Measurements from ENCODE around the gene CHD5.

Gene CHD5

GRCh38 chr1:6151291-6151822, 28.8 kb downstream of the CHD5 start:
- DNase-seq = no peak

- no peak for DNase-seq
These were observed 29.8 kb downstream of the CHD5 start for GRCh38 chr1:6150006-6150938.

DNA sequence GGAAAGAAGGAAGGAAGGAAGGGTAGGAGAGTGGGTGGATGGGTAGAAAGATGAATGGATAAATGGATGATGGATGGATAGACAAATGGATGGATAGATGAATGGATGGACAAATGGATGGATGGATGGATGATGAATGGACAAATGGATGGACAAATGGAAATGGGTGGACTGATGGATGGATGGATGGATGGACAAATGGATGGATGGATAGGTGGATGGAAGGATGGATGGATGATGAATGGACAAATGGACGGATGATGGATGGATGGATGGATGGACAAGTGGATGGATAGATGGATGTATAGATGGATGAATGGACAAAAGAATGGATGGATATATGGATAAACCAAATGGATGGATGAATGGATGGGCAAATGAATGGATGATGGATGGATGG, 30.5 kb downstream of the CHD5 start:
- DNase-seq = no peak

GRCh38 chr1:6148497-6149241, 31.5 kb downstream of the CHD5 start:
- DNase-seq = peak; percentile 64 to 90

GRCh38 chr1:6145864-6146410, 34.2 kb downstream of the CHD5 start:
- no peak for DNase-seq

DNA sequence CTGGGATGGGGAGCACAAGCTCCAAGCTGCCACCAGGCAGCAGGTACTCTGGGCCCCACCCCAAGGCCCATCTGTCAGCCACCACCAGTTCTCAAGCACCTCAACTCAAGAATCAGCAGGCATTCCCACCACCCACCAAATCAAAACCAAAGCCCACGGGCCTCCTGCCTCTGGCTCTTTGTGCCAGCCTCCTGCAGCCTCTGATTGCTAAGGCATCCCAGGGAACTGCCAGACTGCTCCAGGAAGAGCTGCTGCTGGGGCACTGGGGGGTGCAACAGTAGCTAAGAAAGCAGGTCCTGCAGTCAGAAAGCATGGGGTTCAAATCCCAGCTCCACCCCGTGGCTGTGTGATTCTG, 34.7 kb downstream of the CHD5 start:
- DNase-seq = no peak

GRCh38 chr1:6144647-6145395, 35.3 kb downstream of the CHD5 start:
- DNase-seq = no peak

- DNase-seq = no peak
These were observed 35.9 kb downstream of the CHD5 start for GRCh38 chr1:6144175-6144574.

DNA sequence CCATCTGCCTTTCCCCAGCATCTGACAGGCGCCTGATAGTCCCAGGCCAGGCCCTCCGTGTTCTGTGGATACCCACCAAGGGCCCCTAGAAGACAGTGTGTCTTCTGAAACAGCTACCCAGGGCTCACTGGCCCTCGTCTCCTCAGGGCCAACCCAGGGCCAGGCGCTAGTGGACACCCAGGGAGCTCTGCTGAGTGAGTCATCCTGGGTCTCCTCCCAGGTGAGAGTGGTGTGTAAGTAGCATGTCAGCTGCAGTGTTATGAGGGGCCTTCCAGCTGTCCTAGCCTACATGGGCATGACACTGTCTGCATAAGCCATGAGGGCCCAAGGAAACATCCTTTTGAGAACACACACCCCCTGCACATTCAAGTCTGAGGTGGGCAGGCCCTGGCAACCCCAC, 36.7 kb downstream of the CHD5 start:
- no peak for DNase-seq

- no peak for DNase-seq
These were observed 37.4 kb downstream of the CHD5 start for GRCh38 chr1:6142734-6143133.

DNA sequence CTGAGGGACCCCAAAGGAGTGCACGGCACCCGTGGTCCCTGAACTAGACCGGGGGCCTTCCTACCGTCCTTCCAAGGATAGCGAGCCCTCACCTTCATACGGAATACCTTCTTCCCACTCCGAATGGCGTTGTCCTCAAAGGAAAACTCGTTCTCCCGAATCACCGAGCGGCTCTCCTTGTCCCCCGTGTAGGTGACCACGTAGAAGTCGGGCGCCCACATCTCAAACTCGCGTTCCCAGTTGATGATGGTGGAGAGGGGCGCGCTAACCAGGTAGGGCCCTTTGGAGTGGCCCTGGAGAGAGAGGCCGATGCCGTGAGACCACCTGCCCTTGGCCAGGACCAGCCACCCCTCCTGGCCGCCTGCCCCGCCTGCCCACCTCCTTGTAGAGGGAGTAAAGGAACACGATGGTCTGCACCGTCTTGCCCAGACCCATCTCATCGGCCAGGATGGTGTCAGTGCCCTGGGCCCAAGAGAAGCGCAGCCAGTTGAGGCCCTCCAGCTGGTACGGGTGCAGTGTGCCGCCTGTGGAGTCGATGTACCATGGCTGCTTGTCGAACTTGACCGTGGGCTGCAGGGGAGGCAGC, 38.0 kb downstream of the CHD5 start:
- DNase-seq = no peak

- DNase-seq = peak in 1 of 2 experiments; percentile 25
These were observed 38.5 kb downstream of the CHD5 start for GRCh38 chr1:6141592-6141991.

GRCh38 chr1:6140413-6140812, 39.7 kb downstream of the CHD5 start:
- no peak for DNase-seq

- no peak for DNase-seq
These were observed 42.4 kb downstream of the CHD5 start for GRCh38 chr1:6137758-6138157.

DNA sequence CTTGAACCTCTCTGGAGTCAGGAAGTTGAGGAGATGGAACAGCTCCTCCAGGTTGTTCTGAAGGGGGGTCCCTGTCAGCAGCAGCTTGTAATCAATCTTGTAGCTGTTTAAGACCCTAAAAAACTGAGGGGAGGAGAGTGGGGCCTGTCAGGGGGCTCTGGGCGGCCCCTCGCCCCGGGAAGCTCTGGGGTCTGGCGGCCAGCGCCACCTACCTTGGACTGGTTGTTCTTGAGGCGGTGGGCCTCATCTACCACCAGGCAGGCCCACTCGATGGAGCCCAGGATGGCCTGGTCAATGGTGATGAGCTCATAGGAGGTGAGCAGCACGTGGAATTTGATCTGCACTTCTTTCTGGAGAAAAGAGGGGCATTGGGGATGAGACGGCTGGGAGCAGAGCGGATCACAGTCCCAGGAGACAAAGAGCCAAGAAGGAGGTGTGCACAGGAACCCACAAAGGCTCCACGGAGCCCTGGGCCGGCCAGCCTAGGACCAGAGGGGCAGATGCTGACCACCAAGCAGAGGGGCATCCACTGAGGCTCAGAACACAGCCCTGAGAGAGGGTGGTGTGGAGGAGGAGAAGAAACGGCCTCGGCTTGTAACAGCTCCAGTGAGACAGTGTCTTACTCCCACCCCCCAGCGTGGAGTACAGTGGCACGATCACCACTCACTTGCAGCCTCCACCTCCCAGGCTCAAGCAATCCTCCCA, 43.5 kb downstream of the CHD5 start:
- no peak for DNase-seq

- no peak for DNase-seq
These were observed 45.2 kb downstream of the CHD5 start for GRCh38 chr1:6134741-6135510.

GRCh38 chr1:6134206-6134605, 45.9 kb downstream of the CHD5 start:
- no peak for DNase-seq

DNA sequence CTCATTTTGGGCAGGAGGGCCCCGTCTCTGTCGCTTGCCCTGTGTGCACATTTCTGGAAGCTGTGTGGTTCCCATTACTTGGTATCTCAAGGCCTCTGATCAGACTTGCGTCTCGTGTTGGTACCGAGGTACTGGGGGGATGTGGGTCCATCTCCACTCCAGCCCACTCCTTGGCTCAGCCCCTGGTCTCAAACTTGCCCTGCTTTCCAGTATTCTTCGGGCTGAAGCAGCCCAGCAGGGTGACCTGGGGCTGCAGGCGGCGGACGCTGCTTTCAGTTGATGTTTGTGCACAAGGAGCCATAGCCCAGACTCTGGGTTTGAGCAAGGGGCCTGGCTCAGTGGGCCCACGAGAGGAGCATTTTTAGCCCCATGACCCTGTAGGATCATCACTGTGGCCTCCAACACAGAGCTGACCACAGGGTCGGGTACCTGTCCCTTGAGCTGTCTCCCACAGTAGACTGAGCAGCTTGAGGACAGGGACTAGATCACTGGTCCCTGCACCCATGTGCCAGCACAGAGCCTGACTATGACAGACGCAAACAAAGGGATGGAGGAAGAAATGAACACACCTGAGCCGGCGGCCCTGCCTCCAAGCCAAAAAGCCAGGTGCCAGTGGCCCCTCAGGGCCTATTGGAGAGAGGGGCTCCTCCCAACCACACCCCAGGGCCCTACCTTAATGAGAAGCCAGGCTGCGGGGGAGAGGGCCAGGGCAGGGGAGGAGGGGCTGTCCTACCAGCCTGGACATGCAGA, 46.8 kb downstream of the CHD5 start:
- DNase-seq = no peak

- DNase-seq = no peak
These were observed 48.6 kb downstream of the CHD5 start for GRCh38 chr1:6131561-6131960.

DNA sequence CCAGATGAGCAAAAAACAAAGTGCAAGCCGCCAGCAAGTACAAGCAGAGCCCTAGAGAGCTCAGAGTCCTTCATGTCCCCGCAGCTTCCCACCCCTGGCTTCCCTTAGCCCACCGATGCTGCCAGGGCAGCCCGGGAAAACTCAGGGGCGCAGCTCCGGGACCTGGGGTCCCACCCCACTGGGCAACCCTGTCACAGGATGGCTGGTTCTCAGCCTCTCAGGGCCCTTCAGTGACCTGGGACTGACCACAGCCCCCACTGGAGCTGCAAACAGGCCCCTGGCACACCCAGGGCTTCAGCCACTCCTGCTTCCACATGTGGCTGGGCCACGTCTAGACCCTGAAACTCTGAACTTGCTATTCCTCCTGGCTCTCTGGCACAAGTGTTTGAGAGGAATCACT, 49.5 kb downstream of the CHD5 start:
- no peak for DNase-seq
